Mesenchymal stem cell (in vitro differentiated cells and primary cell): ENCODE measurements around the gene USP25.
A peak's percentile ranks its signal among the peaks of the same experiment; 100 is the strongest.

Experiments used
- DNase-seq: peaks from one replicate; pipeline ENCODE4 v3.0.0-alpha.2; 2013
- H2AFZ ChIP-seq: one replicate; pipeline ENCODE4 v1.6.1; 2013; ENCODE audit warnings: low read depth, mild to moderate bottlenecking, control low read depth, inconsistent platforms, low read length, moderate library complexity
- H2AK5ac ChIP-seq: 2 replicates; pipeline ENCODE4 v1.6.1; 2013; ENCODE audit warnings: low read length, moderate library complexity, mild to moderate bottlenecking, inconsistent platforms; ENCODE audit not compliant: severe bottlenecking
- H2BK120ac ChIP-seq: one replicate; pipeline ENCODE4 v1.6.1; 2013; ENCODE audit warnings: low read depth, mild to moderate bottlenecking, inconsistent platforms, low read length, moderate library complexity
- H2BK12ac ChIP-seq, 2 experiments: one replicate each; pipeline ENCODE4 v1.6.1; 2013; ENCODE audit warnings: inconsistent platforms in 2 of 2, low read length in 2 of 2, mild to moderate bottlenecking in 2 of 2, moderate library complexity in 2 of 2, control low read depth in 1 of 2
- H2BK15ac ChIP-seq: one replicate; pipeline ENCODE4 v1.6.1; 2013; ENCODE audit warnings: mild to moderate bottlenecking, low read depth, inconsistent platforms; ENCODE audit not compliant: poor library complexity, severe bottlenecking
- H2BK5ac ChIP-seq: 2 replicates; pipeline ENCODE4 v1.6.1; 2013; ENCODE audit warnings: low read depth, mild to moderate bottlenecking, low read length, control low read depth, inconsistent platforms; ENCODE audit not compliant: poor library complexity, severe bottlenecking
- H3K14ac ChIP-seq, 2 experiments: one replicate each; pipeline ENCODE4 v1.6.1; 2013; ENCODE audit warnings: inconsistent platforms in 2 of 2, low read length in 2 of 2, control low read depth in 1 of 2, mild to moderate bottlenecking in 1 of 2, moderate library complexity in 1 of 2
- H3K18ac ChIP-seq, 2 experiments: one replicate each; pipeline ENCODE4 v1.6.1; 2013; ENCODE audit warnings: inconsistent platforms in 2 of 2, low read length in 2 of 2, control low read depth in 1 of 2, low read depth in 1 of 2, mild to moderate bottlenecking in 1 of 2
- H3K23ac ChIP-seq, 2 experiments: one replicate each; pipeline ENCODE4 v1.6.1; 2013; ENCODE audit warnings: inconsistent platforms in 2 of 2, low read length in 2 of 2, mild to moderate bottlenecking in 2 of 2, moderate library complexity in 2 of 2, control low read depth in 1 of 2
- H3K27ac ChIP-seq: 2 replicates; pipeline ENCODE4 v1.5.1; 2013; ENCODE audit warnings: mild to moderate bottlenecking, moderate library complexity, low read length, control low read depth, inconsistent platforms; ENCODE audit not compliant: poor library complexity, severe bottlenecking
- H3K27me3 ChIP-seq, 2 experiments: 2 replicates each; pipeline versions ENCODE4 v1.6.1 to v1.7.0; 2013; ENCODE audit warnings: low read length in 2 of 2, mild to moderate bottlenecking in 2 of 2, moderate library complexity in 2 of 2, control low read depth in 1 of 2, inconsistent platforms in 1 of 2; ENCODE audit not compliant: control insufficient read depth in 1 of 2, insufficient read depth in 1 of 2
- H3K36me3 ChIP-seq, 2 experiments: 2 replicates each; pipeline versions ENCODE4 v1.6.1 to v1.7.0; 2013; ENCODE audit warnings: low read length in 2 of 2, control low read depth in 1 of 2, inconsistent platforms in 1 of 2, low read depth in 1 of 2, mild to moderate bottlenecking in 1 of 2; ENCODE audit not compliant: insufficient read depth in 2 of 2, control insufficient read depth in 1 of 2
- H3K4ac ChIP-seq, 2 experiments: one replicate each; pipeline ENCODE4 v1.6.1; 2013; ENCODE audit warnings: inconsistent platforms in 2 of 2, low read length in 2 of 2, mild to moderate bottlenecking in 2 of 2, moderate library complexity in 2 of 2, control low read depth in 1 of 2, low read depth in 1 of 2
- H3K4me1 ChIP-seq: 2 replicates; pipeline ENCODE4 v1.6.1; 2013; ENCODE audit warnings: low read depth, low read length, control low read depth; ENCODE audit not compliant: control insufficient read depth, insufficient read depth
- H3K4me2 ChIP-seq: 2 replicates; pipeline ENCODE4 v1.6.1; 2013; ENCODE audit warnings: low read length, mild to moderate bottlenecking, inconsistent platforms; ENCODE audit not compliant: poor library complexity, severe bottlenecking
- H3K4me3 ChIP-seq, 2 experiments: 2 replicates each; pipeline versions ENCODE4 v1.5.1 to v1.7.0; 2013; ENCODE audit warnings: low read length in 2 of 2, mild to moderate bottlenecking in 2 of 2, control low read depth in 1 of 2, low read depth in 1 of 2; ENCODE audit not compliant: insufficient read depth in 1 of 2
- H3K79me1 ChIP-seq: replicated peaks from 2 replicates; pipeline ENCODE4 v1.6.1; 2013; ENCODE audit warnings: mild to moderate bottlenecking, control low read depth, low read length, inconsistent platforms; ENCODE audit not compliant: poor library complexity, severe bottlenecking
- H3K9ac ChIP-seq: 2 replicates; pipeline ENCODE4 v1.7.0; 2013; ENCODE audit warnings: mild to moderate bottlenecking, low read length, moderate library complexity
- H3K9me3 ChIP-seq: 2 replicates; pipeline ENCODE4 v1.7.0; 2013; ENCODE audit warnings: mild to moderate bottlenecking, low read length; ENCODE audit not compliant: control insufficient read depth
- H4K8ac ChIP-seq: one replicate; pipeline ENCODE4 v1.6.1; 2013; ENCODE audit warnings: inconsistent platforms, mild to moderate bottlenecking, low read length, moderate library complexity
- H4K91ac ChIP-seq: one replicate; pipeline ENCODE4 v1.6.1; 2013; ENCODE audit warnings: mild to moderate bottlenecking, low read length, inconsistent platforms
- WGBS: methylation state at CpG from one replicate; pipeline ENCODE4 v1.1.7; 2013; ENCODE audit warnings: mixed read lengths; 5-methylcytosine and 5-hydroxymethylcytosine counted together

The USP25 gene

DNA sequence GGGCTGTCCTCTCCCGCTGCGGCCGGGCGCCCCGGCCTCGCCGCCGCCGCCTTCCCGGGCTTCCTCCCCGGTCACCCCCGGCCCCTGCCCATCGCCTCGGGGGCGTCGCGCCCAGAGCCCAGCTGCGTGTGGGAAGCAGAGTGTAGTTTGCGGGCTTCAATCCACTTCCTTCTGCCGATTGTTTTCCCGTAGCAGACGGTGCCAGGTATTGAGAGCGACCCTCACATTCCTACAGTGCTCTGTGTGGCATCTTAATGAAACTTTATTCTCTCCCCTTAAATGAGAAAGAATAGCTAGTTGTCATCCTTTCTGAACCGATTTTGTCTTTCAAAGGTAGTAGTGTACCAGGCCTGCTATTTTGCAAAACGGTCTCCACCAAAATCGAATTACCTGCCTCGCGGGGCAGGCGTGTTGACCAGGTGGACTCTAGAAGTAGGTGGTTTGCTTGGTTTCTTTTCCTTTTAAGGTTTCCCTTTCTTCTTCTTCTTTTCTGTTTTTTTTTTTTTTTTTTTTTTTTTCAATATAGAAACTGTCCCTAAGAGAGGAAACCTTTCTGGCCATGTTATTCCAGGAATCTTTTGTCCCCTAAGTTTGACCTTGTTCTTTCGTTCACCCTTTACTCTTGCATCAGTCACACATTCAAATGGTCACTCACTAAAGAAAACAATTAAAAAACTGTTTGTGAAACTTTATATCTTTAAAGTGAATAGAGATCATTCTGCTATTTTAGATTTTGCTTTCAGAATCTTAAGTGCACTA is 881 bp downstream of the USP25 start:
- Histone ChIP-seq H2BK5ac (no peak overlapping the region), H2BK15ac (peak overlapping the region; percentile 69), H3K4me1 (peaks cover 2% of the 10 kb centered on the region), H3K9ac (peak overlapping the region; percentile 96), H3K9me3 (no peaks in the 10 kb centered on the region), H2BK120ac (peak overlapping the region; percentile 95), H3K18ac (peak overlapping the region; percentile 95 to 99), H2AK5ac (no peak overlapping the region), H3K14ac (peak overlapping the region in 1 of 2 experiments; percentile 97), H3K79me1 (no peaks in the 10 kb centered on the region), H4K8ac (peak overlapping the region; percentile 82), H2BK12ac (peak overlapping the region in 1 of 2 experiments; percentile 71), H2AFZ (peak overlapping the region; percentile 85), H4K91ac (peak overlapping the region; percentile 94), H3K36me3 (no peaks in the 10 kb centered on the region), H3K4ac (peak overlapping the region; percentile 94 to 98), H3K4me2 (peak overlapping the region; percentile 82), H3K4me3 (peak overlapping the region; percentile 99), H3K27me3 (no peaks in the 10 kb centered on the region), H3K27ac (peak overlapping the region; percentile 51), H3K23ac (peak overlapping the region in 1 of 2 experiments; percentile 96)
- DNase-seq, result peak; percentile 21
- WGBS, result under 1% methylated on average over 26 of the region's 30 CpGs

DNA sequence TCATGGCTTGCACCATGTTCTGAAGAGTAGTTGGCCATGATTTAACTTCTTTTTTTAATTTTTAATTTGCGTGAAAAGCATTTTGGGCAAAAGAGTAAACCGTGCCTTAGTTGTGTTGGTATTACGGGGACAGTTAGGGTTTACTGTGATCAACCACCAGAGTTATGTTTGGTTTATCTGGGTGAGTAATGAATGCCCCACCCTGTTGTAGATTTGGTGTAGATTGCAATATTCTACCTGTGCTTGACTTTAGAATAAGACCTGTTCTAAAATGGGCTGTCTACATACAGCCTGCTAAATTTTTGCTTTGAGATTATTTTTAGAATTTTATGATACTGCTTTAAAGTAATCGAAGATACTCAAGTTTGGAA is 1.4 kb downstream of the USP25 start:
- Histone ChIP-seq H3K36me3 (no peaks in the 10 kb centered on the region), H3K27ac (no peak overlapping the region), H3K27me3 (no peaks in the 10 kb centered on the region)

DNA sequence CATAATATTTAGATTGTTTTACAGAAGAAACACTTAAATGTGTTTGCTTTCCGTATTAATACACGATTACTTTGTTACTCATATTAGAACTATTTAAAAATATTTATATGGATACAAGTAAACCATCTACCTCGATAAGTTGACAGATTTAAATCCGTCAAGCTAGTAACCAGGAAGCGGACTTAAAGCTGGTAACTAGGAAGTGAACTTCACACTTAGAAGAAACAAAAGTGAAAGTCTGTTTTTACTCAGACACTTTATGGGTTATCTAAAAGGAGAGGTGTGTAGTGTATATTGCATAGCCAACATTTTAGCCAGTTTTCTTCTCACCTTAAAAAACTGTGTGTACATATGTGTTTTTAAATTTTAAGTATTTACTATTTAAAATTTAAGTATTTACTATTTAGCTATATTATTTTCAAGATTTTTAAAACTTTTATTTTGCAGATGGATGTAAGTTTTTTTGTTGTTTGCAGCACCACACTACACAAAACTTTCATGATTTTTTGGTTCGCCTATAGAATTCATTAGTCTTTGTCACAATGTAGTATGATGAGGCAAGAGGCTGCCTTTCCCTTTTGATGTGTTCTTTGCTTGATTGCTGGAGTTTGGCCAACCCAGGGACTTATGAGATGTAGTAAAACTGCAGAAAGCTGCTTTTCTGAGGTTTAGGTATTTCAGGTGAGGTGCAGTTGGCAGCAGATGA is 2.7 kb downstream of the USP25 start:
- H4K91ac ChIP-seq, result no peak overlapping the region
- WGBS, result 64% methylated on average over 2 of the region's 6 CpGs

More for the DNA sequence above, 1.4 kb downstream of the USP25 start:
- Histone ChIP-seq H2AK5ac (no peak overlapping the region), H2AFZ (no peak overlapping the region), H3K23ac (no peak overlapping the region), H2BK5ac (no peak overlapping the region), H3K9me3 (no peaks in the 10 kb centered on the region), H2BK120ac (no peak overlapping the region), H3K4me3 (peak overlapping the region in 1 of 2 experiments; percentile 99), H3K4ac (no peak overlapping the region), H2BK12ac (no peak overlapping the region), H3K79me1 (no peaks in the 10 kb centered on the region), H4K8ac (no peak overlapping the region), H3K4me2 (peak overlapping the region; percentile 62), H3K14ac (no peak overlapping the region), H2BK15ac (no peak overlapping the region), H3K4me1 (peaks cover 2% of the 10 kb centered on the region), H4K91ac (no peak overlapping the region), H3K9ac (peak overlapping the region; percentile 96), H3K18ac (no peak overlapping the region)
- DNase-seq, result peak; percentile 25
- 15% methylated on average over 4 of the region's 4 CpGs for WGBS

DNA sequence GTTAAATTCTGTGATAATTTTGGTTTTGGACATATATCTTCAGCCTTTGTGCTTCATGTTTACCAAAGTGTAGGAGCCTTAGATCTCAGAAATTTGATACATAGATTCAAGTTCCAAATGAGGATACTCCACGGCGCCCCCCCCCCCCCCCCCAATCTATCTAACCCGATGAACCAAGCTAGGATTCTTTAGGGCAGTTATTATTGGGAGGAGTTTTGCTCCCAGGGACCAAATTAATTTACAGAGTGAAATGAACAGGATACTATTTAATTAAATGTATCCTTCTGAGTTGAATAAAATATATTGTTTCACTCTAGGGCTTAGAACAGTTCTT is 3.2 kb downstream of the USP25 start:
- Histone ChIP-seq H2BK15ac (no peak overlapping the region), H3K14ac (no peak overlapping the region), H3K18ac (no peak overlapping the region), H3K27me3 (no peaks in the 10 kb centered on the region), H3K4me3 (peak overlapping the region in 1 of 2 experiments; percentile 99), H2AFZ (no peak overlapping the region), H2BK12ac (no peak overlapping the region), H3K36me3 (no peaks in the 10 kb centered on the region), H3K79me1 (no peaks in the 10 kb centered on the region), H3K4ac (no peak overlapping the region), H3K23ac (no peak overlapping the region), H3K4me1 (peaks cover 2% of the 10 kb centered on the region), H2BK120ac (no peak overlapping the region), H3K4me2 (peak overlapping the region; percentile 72), H3K9me3 (no peaks in the 10 kb centered on the region), H3K9ac (peak overlapping the region; percentile 96), H3K27ac (no peak overlapping the region), H2BK5ac (no peak overlapping the region), H2AK5ac (no peak overlapping the region), H4K8ac (no peak overlapping the region), H4K91ac (no peak overlapping the region)
- no CpG with 5 or more reads among the region's 3 CpGs for WGBS
- no peak for DNase-seq

More for the DNA sequence above, 2.7 kb downstream of the USP25 start:
- H2AFZ ChIP-seq, result no peak overlapping the region
- H3K4ac ChIP-seq, result no peak overlapping the region
- no peak overlapping the region for H2AK5ac ChIP-seq
- H3K4me2 ChIP-seq, result peak overlapping the region; percentile 72
- peak overlapping the region; percentile 96 for H3K9ac ChIP-seq
- no peak overlapping the region for H2BK5ac ChIP-seq
- H3K14ac ChIP-seq, result no peak overlapping the region
- no peaks in the 10 kb centered on the region for H3K9me3 ChIP-seq
- H3K18ac ChIP-seq, result no peak overlapping the region
- H2BK12ac ChIP-seq, result no peak overlapping the region
- peak; percentile 76 for DNase-seq
- no peaks in the 10 kb centered on the region for H3K79me1 ChIP-seq
- H3K36me3 ChIP-seq, result no peaks in the 10 kb centered on the region
- no peak overlapping the region for H2BK15ac ChIP-seq
- H3K23ac ChIP-seq, result no peak overlapping the region
- peak overlapping the region in 1 of 2 experiments; percentile 99 for H3K4me3 ChIP-seq
- no peak overlapping the region for H2BK120ac ChIP-seq
- peaks cover 2% of the 10 kb centered on the region for H3K4me1 ChIP-seq
- H3K27ac ChIP-seq, result peak overlapping the region; percentile 17
- H3K27me3 ChIP-seq, result no peaks in the 10 kb centered on the region
- H4K8ac ChIP-seq, result no peak overlapping the region
